Neural cell (in vitro differentiated cells): ENCODE results near the gene TBCK.

Experiments
- CTCF ChIP-seq: fragments of 450-650 bp; IDR thresholded peaks from 2 replicates; pipeline ENCODE4 v1.5.1; 2014; ENCODE audit warnings: antibody characterized with exemption, mild to moderate bottlenecking, moderate library complexity; ENCODE audit not compliant: poor library complexity, severe bottlenecking
- MXI1 ChIP-seq: fragments of 450-650 bp; conservative IDR thresholded peaks from 2 replicates; pipeline ENCODE4 v1.6.1; 2014; ENCODE audit warnings: antibody characterized with exemption, mild to moderate bottlenecking; ENCODE audit not compliant: poor library complexity, severe bottlenecking
- POLR2AphosphoS5 ChIP-seq: IDR thresholded peaks from 2 replicates; pipeline ENCODE4 v1.6.1; 2012
- REST ChIP-seq: IDR thresholded peaks from 2 replicates; pipeline ENCODE4 v1.6.1; 2012; ENCODE audit warnings: borderline replicate concordance

GRCh38 chr4:105994841-105995501 lies 321.0 kb downstream of the TBCK start:
- TF ChIP-seq MXI1 (no peak), REST (no peak), CTCF (no peak), POLR2AphosphoS5 (no peak)
